Testis (tissue), 2 donors: Measurements from ENCODE around the gene ZNF764.

ENCODE experiments used
- POLR2A ChIP-seq: fragments of 450-650 bp; IDR thresholded peaks from one replicate; pipeline ENCODE4 v1.6.1; 2017; ENCODE audit warnings: antibody characterized with exemption, mild to moderate bottlenecking, moderate library complexity
- TF ChIP-seq, protein P1 (sequence below), 3 experiments: fragments of 450-650 bp in 2 of 3; fragments of 200-600 bp in 1 of 3; sonication (generic) in 1 of 3; IDR thresholded peaks; one replicate each; pipeline ENCODE4 v1.5.1; 2016 to 2019; ENCODE audit warnings: antibody characterized with exemption in 3 of 3, mild to moderate bottlenecking in 2 of 3, moderate library complexity in 1 of 3

DNA sequence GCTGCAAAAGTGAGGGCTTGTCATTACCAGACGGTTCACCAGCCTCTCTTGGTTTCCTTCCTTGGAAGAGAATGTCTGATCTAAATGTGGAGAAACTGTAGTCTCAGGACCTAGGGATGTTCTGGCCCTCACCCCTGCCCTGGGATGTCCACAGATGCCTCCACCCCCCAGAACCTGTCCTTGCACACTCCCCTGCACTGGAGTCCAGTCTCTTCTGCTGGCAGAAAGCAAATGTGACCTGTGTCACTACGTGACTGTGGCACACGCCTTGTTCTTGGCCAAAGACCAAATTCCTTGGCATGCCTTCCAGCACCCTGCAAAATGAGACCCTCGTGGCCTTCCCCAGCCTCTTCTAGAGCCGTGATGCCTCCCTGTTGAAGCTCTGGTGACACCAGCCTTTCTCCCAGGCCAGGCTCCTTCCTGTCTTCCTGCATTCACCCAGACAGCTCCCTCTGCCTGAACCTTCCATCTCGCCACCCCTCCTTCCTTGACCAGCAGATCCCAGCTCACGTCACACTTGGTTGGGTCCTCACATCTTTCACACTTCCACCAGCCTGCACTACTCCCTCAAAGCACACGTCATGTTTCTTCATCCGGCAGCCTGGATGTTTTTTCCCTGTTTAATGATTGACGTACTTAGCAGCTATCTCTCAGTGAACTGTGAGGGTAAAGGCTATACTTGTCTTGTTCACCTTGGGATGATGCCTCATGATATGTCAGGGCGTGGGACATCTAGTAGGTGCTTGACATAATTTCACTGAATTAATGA, 36.1 kb downstream of the ZNF764 start:
- TF ChIP-seq, protein P1, sequence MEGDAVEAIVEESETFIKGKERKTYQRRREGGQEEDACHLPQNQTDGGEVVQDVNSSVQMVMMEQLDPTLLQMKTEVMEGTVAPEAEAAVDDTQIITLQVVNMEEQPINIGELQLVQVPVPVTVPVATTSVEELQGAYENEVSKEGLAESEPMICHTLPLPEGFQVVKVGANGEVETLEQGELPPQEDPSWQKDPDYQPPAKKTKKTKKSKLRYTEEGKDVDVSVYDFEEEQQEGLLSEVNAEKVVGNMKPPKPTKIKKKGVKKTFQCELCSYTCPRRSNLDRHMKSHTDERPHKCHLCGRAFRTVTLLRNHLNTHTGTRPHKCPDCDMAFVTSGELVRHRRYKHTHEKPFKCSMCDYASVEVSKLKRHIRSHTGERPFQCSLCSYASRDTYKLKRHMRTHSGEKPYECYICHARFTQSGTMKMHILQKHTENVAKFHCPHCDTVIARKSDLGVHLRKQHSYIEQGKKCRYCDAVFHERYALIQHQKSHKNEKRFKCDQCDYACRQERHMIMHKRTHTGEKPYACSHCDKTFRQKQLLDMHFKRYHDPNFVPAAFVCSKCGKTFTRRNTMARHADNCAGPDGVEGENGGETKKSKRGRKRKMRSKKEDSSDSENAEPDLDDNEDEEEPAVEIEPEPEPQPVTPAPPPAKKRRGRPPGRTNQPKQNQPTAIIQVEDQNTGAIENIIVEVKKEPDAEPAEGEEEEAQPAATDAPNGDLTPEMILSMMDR (IDR thresholded peaks at IDR 0.05) = no peak
- TF ChIP-seq POLR2A = no peak
